Loucy (cell line): ENCODE results near the gene MTA1.

Experiments used
- H2AFZ ChIP-seq: fragments of 200-600 bp; sonication (generic); 2 replicates; pipeline ENCODE4 v1.6.0; 2016; ENCODE audit warnings: antibody characterized with exemption, mild to moderate bottlenecking, low read length, moderate library complexity
- H3F3A ChIP-seq: fragments of 200-600 bp; 2 replicates; pipeline ENCODE4 v1.6.0; 2016; ENCODE audit warnings: antibody characterized with exemption, low read depth, mild to moderate bottlenecking
- H3K27me3 ChIP-seq: fragments of 200-600 bp; sonication (generic); 2 replicates; pipeline ENCODE4 v1.6.1; 2014; ENCODE audit warnings: low read length, mild to moderate bottlenecking; ENCODE audit not compliant: insufficient read depth, poor library complexity, severe bottlenecking
- H3K36me3 ChIP-seq: fragments of 200-600 bp; sonication (generic); 2 replicates; pipeline ENCODE4 v1.6.1; 2016; ENCODE audit warnings: low read length; ENCODE audit not compliant: insufficient read depth
- H3K4me1 ChIP-seq: fragments of 200-600 bp; sonication (generic); 2 replicates; pipeline ENCODE4 v1.5.1; 2014; ENCODE audit warnings: low read length, mild to moderate bottlenecking; ENCODE audit not compliant: insufficient read depth, poor library complexity, severe bottlenecking
- H3K4me2 ChIP-seq: fragments of 200-600 bp; sonication (generic); 2 replicates; pipeline ENCODE4 v1.6.0; 2014; ENCODE audit warnings: antibody characterized with exemption, low read length, low read depth, mild to moderate bottlenecking; ENCODE audit not compliant: poor library complexity, severe bottlenecking
- H3K4me3 ChIP-seq: fragments of 200-600 bp; sonication (generic); 2 replicates; pipeline ENCODE4 v1.5.1; 2014; ENCODE audit warnings: low read length, mild to moderate bottlenecking, mixed read lengths; ENCODE audit not compliant: poor library complexity, severe bottlenecking
- H3K79me2 ChIP-seq: fragments of 200-600 bp; sonication (generic); 2 replicates; pipeline ENCODE4 v1.6.1; 2014; ENCODE audit warnings: low read length; ENCODE audit not compliant: insufficient read depth
- H3K9ac ChIP-seq: fragments of 200-600 bp; sonication (generic); 2 replicates; pipeline ENCODE4 v1.6.0; 2014; ENCODE audit warnings: mild to moderate bottlenecking, low read depth, low read length, moderate library complexity; ENCODE audit not compliant: poor library complexity, severe bottlenecking
- H3K9me2 ChIP-seq: fragments of 200-600 bp; sonication (generic); replicated peaks from 2 replicates; pipeline ENCODE4 v1.6.1; 2016; ENCODE audit warnings: low read depth, low read length, mixed read lengths
- H3K9me3 ChIP-seq: fragments of 200-600 bp; sonication (generic); 2 replicates; pipeline ENCODE4 v1.6.1; 2014; ENCODE audit warnings: mild to moderate bottlenecking, antibody characterized with exemption, low read length, low read depth; ENCODE audit not compliant: insufficient read depth
- H4K20me1 ChIP-seq: fragments of 200-600 bp; sonication (generic); 2 replicates; pipeline ENCODE4 v1.6.0; 2014; ENCODE audit warnings: antibody characterized with exemption, low read length, mild to moderate bottlenecking; ENCODE audit not compliant: insufficient read depth, poor library complexity, severe bottlenecking
- CTCF ChIP-seq: fragments of 200-600 bp; sonication (generic); conservative IDR thresholded peaks from 2 replicates; pipeline ENCODE4 v1.5.1; 2014; ENCODE audit warnings: mild to moderate bottlenecking, antibody characterized with exemption, low read length
- EZH2phosphoT487 ChIP-seq: fragments of 200-600 bp; IDR thresholded peaks from 2 replicates; pipeline ENCODE4 v1.6.1; 2018; ENCODE audit warnings: antibody characterized with exemption, mild to moderate bottlenecking, moderate library complexity, borderline replicate concordance

Gene MTA1

GRCh38 chr14:105466531-105467248 lies 47.1 kb downstream of the MTA1 start:
- H3K4me3 ChIP-seq: no peak overlapping the region
- no peak overlapping the region for H2AFZ ChIP-seq
- no peaks in the 10 kb centered on the region for H3K79me2 ChIP-seq
- H3K36me3 ChIP-seq: peaks cover 27% of the 10 kb centered on the region; the same call in 1 of the 2 replicates
- H3K9me3 ChIP-seq: no peaks in the 10 kb centered on the region
- H3K9ac ChIP-seq: no peak overlapping the region
- H3F3A ChIP-seq: no peaks in the 10 kb centered on the region
- H3K4me1 ChIP-seq: no peaks in the 10 kb centered on the region
- TF ChIP-seq EZH2phosphoT487: no peak
- TF ChIP-seq CTCF: no peak
- H4K20me1 ChIP-seq: no peaks in the 10 kb centered on the region
- H3K4me2 ChIP-seq: no peak overlapping the region
- H3K9me2 ChIP-seq: no peaks in the 10 kb centered on the region
- H3K27me3 ChIP-seq: no peaks in the 10 kb centered on the region

DNA sequence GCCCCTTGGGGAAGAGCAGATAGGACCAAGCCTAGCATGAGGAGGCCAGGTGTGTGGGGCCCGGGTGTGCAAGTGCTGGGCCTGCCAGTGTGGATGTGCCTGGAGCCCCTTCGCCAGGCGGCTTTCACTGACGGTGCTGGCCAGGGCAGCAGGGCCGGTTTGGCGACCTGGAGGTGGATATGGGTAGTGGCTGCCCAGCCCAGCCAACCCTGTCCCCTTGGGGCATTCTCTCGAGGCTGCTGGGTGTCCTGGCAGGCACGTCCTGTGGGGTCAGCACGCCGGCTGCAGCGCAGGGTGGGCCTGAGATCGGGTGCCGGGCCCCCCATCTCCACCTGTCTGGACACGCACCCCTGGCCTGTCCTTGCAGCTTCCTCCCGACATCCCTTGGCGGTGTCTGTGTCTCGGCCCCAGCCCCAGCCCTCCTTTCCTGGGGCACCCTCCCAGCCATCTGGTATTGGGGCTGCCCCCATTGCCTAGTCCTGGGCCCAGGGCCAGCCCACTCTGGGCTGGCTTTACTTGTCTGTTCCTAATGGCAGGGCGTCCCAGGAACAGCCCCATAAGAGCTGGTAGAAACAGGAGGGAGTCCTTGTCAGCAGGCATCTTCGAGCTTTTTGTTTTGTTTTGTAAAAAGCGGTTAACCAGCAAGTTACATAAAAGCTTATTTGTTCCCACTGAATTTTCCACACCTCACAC lies 47.8 kb downstream of the MTA1 start:
- Histone ChIP-seq H3K79me2 (no peaks in the 10 kb centered on the region), H3K27me3 (no peaks in the 10 kb centered on the region), H3K9me2 (no peaks in the 10 kb centered on the region), H3K9ac (no peak overlapping the region), H3F3A (no peaks in the 10 kb centered on the region), H3K4me3 (no peak overlapping the region), H3K4me1 (no peaks in the 10 kb centered on the region), H3K36me3 (peaks cover 25% of the 10 kb centered on the region; the same call in 1 of the 2 replicates), H4K20me1 (no peaks in the 10 kb centered on the region), H3K4me2 (no peak overlapping the region), H2AFZ (no peak overlapping the region), H3K9me3 (no peaks in the 10 kb centered on the region)
- no peak for TF ChIP-seq CTCF
- TF ChIP-seq EZH2phosphoT487: no peak

- Histone ChIP-seq H2AFZ (no peak overlapping the region), H3K4me2 (no peak overlapping the region), H3K36me3 (peaks cover 25% of the 10 kb centered on the region; the same call in 1 of the 2 replicates), H3K9ac (no peak overlapping the region), H4K20me1 (no peaks in the 10 kb centered on the region), H3F3A (no peaks in the 10 kb centered on the region), H3K9me3 (no peaks in the 10 kb centered on the region), H3K4me1 (no peaks in the 10 kb centered on the region), H3K27me3 (no peaks in the 10 kb centered on the region), H3K4me3 (no peak overlapping the region), H3K79me2 (no peaks in the 10 kb centered on the region), H3K9me2 (no peaks in the 10 kb centered on the region)
- no peak for TF ChIP-seq EZH2phosphoT487
- TF ChIP-seq CTCF: no peak
Observed at GRCh38 chr14:105467942-105468471, 48.4 kb downstream of the MTA1 start.
